B cell (primary cell): ENCODE measurements around the gene DSP. TPM values are rescaled to one million over a fixed set of nuclear protein-coding genes. Genes with fewer than 3 reads are reported as not detected.

ENCODE experiments used
- ATAC-seq: fragments of 200-7000 bp; cut with Tn5 transposase; one replicate; pipeline ENCODE4 v1.10.0; 2021; ENCODE audit warnings: low read depth, mild to moderate bottlenecking, moderate number of reproducible peaks, moderate library complexity
- CTCF ChIA-PET: fragments of 350-600 bp; sonication (Branson Sonifier 250); formaldehyde crosslinking; loops from one replicate; lab custom pipeline; 2021; ENCODE audit warnings: antibody characterized with exemption, inconsistent platforms; lab: Charles Lee
- POLR2A ChIA-PET: fragments of 350-600 bp; sonication (Branson Sonifier 250); formaldehyde crosslinking; loops from one replicate; lab custom pipeline; 2021; ENCODE audit warnings: antibody characterized with exemption; lab: Charles Lee
- DNase-seq: peaks from one replicate; pipeline ENCODE4 v3.0.0; 2013
- H2AFZ ChIP-seq: 2 replicates; pipeline ENCODE4 v1.6.1; 2012; ENCODE audit warnings: mild to moderate bottlenecking, low read depth, low read length; ENCODE audit not compliant: insufficient read depth, poor library complexity, severe bottlenecking
- H3K27ac ChIP-seq, 2 donors: 1 replicate in 1 of 2; 2 replicates in 1 of 2; pipeline ENCODE4 v1.5.1; 2012 to 2013; ENCODE audit warnings: low read length in 2 of 2, mild to moderate bottlenecking in 2 of 2, moderate library complexity in 1 of 2
- H3K27me3 ChIP-seq, 4 experiments: fragments of 200-600 bp in 1 of 4; sonication (generic) in 1 of 4; replicated peaks in 1 of 4; 1 replicate in 2 of 4; 2 replicates in 2 of 4; pipeline versions ENCODE4 v1.6.1 to v1.7.0; 2013 to 2016; ENCODE audit warnings: low read length in 3 of 4, mild to moderate bottlenecking in 2 of 4, mixed read lengths in 1 of 4, moderate library complexity in 1 of 4; ENCODE audit not compliant: insufficient read depth in 4 of 4, control insufficient read depth in 3 of 4; ENCODE audit errors: control extremely low read depth in 1 of 4
- H3K36me3 ChIP-seq, 2 experiments: replicated peaks in 1 of 2; 1 replicate in 1 of 2; 2 replicates in 1 of 2; pipeline versions ENCODE4 v1.6.1 to v1.7.1; 2013; ENCODE audit warnings: low read length in 1 of 2; ENCODE audit not compliant: insufficient read depth in 2 of 2, control insufficient read depth in 1 of 2; ENCODE audit errors: control extremely low read depth in 1 of 2, extremely low read depth in 1 of 2
- H3K4me1 ChIP-seq, 2 donors: fragments of 200-600 bp in 1 of 2; sonication (generic) in 1 of 2; 1 replicate in 1 of 2; 2 replicates in 1 of 2; pipeline versions ENCODE4 v1.5.1 to v1.6.1; 2013 to 2017; ENCODE audit warnings: low read length in 2 of 2; ENCODE audit not compliant: control insufficient read depth in 2 of 2, insufficient read depth in 2 of 2
- H3K4me2 ChIP-seq: replicated peaks from 2 replicates; pipeline ENCODE3; 2012; ENCODE audit warnings: mild to moderate bottlenecking, low read depth, low read length; ENCODE audit not compliant: poor library complexity, severe bottlenecking
- H3K4me3 ChIP-seq, 5 experiments: fragments of 200-600 bp in 1 of 5; sonication (generic) in 1 of 5; 1 replicate in 3 of 5; 2 replicates in 2 of 5; pipeline versions ENCODE4 v1.5.1 to v1.7.0; 2011 to 2016; ENCODE audit warnings: low read length in 4 of 5, mild to moderate bottlenecking in 4 of 5, low read depth in 2 of 5, control low read depth in 1 of 5, moderate library complexity in 1 of 5; ENCODE audit not compliant: insufficient read depth in 1 of 5; ENCODE audit errors: control extremely low read depth in 1 of 5, extremely low read depth in 1 of 5
- H3K79me2 ChIP-seq: fragments of 200-600 bp; sonication (generic); one replicate; pipeline ENCODE4 v1.6.0; 2016; ENCODE audit warnings: low read length; ENCODE audit not compliant: control insufficient read depth, insufficient read depth
- H3K9ac ChIP-seq: fragments of 200-600 bp; sonication (generic); 2 replicates; pipeline ENCODE4 v1.6.1; 2017; ENCODE audit warnings: mild to moderate bottlenecking, low read length, moderate library complexity
- H3K9me3 ChIP-seq, 3 donors: one replicate each; pipeline versions ENCODE4 v1.6.1 to v1.7.1; 2013; ENCODE audit warnings: low read length in 2 of 3; ENCODE audit not compliant: control insufficient read depth in 2 of 3, insufficient read depth in 1 of 3; ENCODE audit errors: control extremely low read depth in 1 of 3
- H4K20me1 ChIP-seq: 2 replicates; pipeline ENCODE4 v1.6.0; 2012; ENCODE audit warnings: mild to moderate bottlenecking, low read length; ENCODE audit not compliant: insufficient read depth, control insufficient read depth, poor library complexity, severe bottlenecking
- H3K27ac Mint-ChIP-seq: one replicate; pipeline ENCODE4 v1.8.0; 2021; ENCODE audit warnings: mixed read lengths
- H3K27me3 Mint-ChIP-seq: one replicate; pipeline ENCODE4 v1.8.0; 2021; ENCODE audit warnings: mixed read lengths
- H3K4me1 Mint-ChIP-seq: one replicate; pipeline ENCODE4 v1.8.0; 2021; ENCODE audit warnings: mixed read lengths
- H3K4me3 Mint-ChIP-seq: one replicate; pipeline ENCODE4 v1.8.0; 2021; ENCODE audit warnings: mixed read lengths
- H3K9me3 Mint-ChIP-seq: one replicate; pipeline ENCODE4 v1.8.0; 2022; ENCODE audit warnings: mixed read lengths; ENCODE audit not compliant: insufficient read depth
- CTCF ChIP-seq: fragments of 200-600 bp; IDR thresholded peaks from one replicate; pipeline ENCODE4 v1.8.0; 2022; ENCODE audit warnings: antibody characterized with exemption, mild to moderate bottlenecking
- EZH2 ChIP-seq: IDR thresholded peaks from 2 replicates; pipeline ENCODE4 v1.6.1; 2012; ENCODE audit warnings: borderline replicate concordance, low read depth, mild to moderate bottlenecking, moderate library complexity, low read length; ENCODE audit not compliant: insufficient read depth, poor library complexity, severe bottlenecking
- WGBS: methylation state at CpG from one replicate; pipeline ENCODE4 v1.1.5; 2013; ENCODE audit warnings: missing lambda C conversion rate; ENCODE audit not compliant: insufficient coverage; 5-methylcytosine and 5-hydroxymethylcytosine counted together
- intact Hi-C: fragments of 100-400 bp; cut with micrococcal nuclease; formaldehyde crosslinking; loops from one replicate; pipeline ENCODE4 v1.10.0; 2022
- polyA plus RNA-seq: library from polyadenylated mRNA; depleted of rRNA; stranded (reverse); fragments of >200 nt; gene quantifications from 2 replicates; pipeline ENCODE4 v1.2.3, GENCODE V29; 2012
- total RNA-seq, 2 donors: library from RNA; stranded (reverse); fragments of 120-200 nt in 1 of 2; gene quantifications; 1 replicate in 1 of 2; 2 replicates in 1 of 2; pipeline versions ENCODE4 v1.2.3 to v1.2.4, GENCODE V29; 2013 to 2022

DSP gene
- total and polyA plus RNA-seq, 2 donors (not counting 1 experiment from before 2014, with no cell fraction given): not detected

- Mint-ChIP-seq H3K4me1 (peaks cover 6% of the 10 kb centered on the region), H3K27me3 (peaks cover 24% of the 10 kb centered on the region), H3K9me3 (no peaks in the 10 kb centered on the region), H3K4me3 (no peak overlapping the region), H3K27ac (no peak overlapping the region)
- ATAC-seq (no peak), DNase-seq (no peak)
- no peaks in the 10 kb centered on the region for H4K20me1 ChIP-seq
- no peak overlapping the region for H3K9ac ChIP-seq
- peaks cover 0 to 11% (median 0%) of the 10 kb centered on the region in 4 experiments for H3K27me3 ChIP-seq
- no peaks in the 10 kb centered on the region for H3K79me2 ChIP-seq
- H3K36me3 ChIP-seq: no peaks in the 10 kb centered on the region
- ChIA-PET POLR2A (no interaction called here), CTCF (no interaction called here)
- no peak overlapping the region for H3K27ac ChIP-seq
- H3K9me3 ChIP-seq: no peaks in the 10 kb centered on the region
- WGBS: 92% methylated on average over 9 of the region's 10 CpGs
- TF ChIP-seq EZH2: no peak
- TF ChIP-seq CTCF: no peak
- peaks cover 0 to 6% of the 10 kb centered on the region in 2 donors for H3K4me1 ChIP-seq
- H3K4me2 ChIP-seq: no peak overlapping the region
- intact Hi-C loops: no loop called here
- no peak overlapping the region for H2AFZ ChIP-seq
- no peak overlapping the region for H3K4me3 ChIP-seq
Observed at GRCh38 chr6:7500752-7501282, 40.7 kb upstream of the DSP start.

GRCh38 chr6:7502743-7503142, 38.7 kb upstream of the DSP start:
- no peak overlapping the region for H3K27ac Mint-ChIP-seq
- no peaks in the 10 kb centered on the region for H3K9me3 Mint-ChIP-seq
- H3K36me3 ChIP-seq: no peaks in the 10 kb centered on the region
- H3K4me3 ChIP-seq: no peak overlapping the region
- WGBS: 96% methylated on average over 11 of the region's 11 CpGs
- peaks cover 8% of the 10 kb centered on the region for H3K4me1 Mint-ChIP-seq
- H4K20me1 ChIP-seq: no peaks in the 10 kb centered on the region
- H2AFZ ChIP-seq: no peak overlapping the region
- intact Hi-C loops: no loop called here
- no peaks in the 10 kb centered on the region for H3K9me3 ChIP-seq
- H3K27me3 Mint-ChIP-seq: peaks cover 23% of the 10 kb centered on the region
- TF ChIP-seq CTCF (no peak), EZH2 (no peak)
- no peak overlapping the region for H3K9ac ChIP-seq
- no peak for DNase-seq
- H3K27me3 ChIP-seq: peaks cover 0 to 6% (median 0%) of the 10 kb centered on the region in 4 experiments
- peaks cover 0 to 6% of the 10 kb centered on the region in 2 donors for H3K4me1 ChIP-seq
- H3K4me2 ChIP-seq: no peak overlapping the region
- H3K4me3 Mint-ChIP-seq: no peak overlapping the region
- POLR2A ChIA-PET: no interaction called here
- CTCF ChIA-PET: no interaction called here
- H3K27ac ChIP-seq: no peak overlapping the region
- ATAC-seq: no peak
- no peaks in the 10 kb centered on the region for H3K79me2 ChIP-seq
